WTC11 (cell line): Measurements from ENCODE around the gene CPNE4. TPM values are rescaled to one million over a fixed set of nuclear protein-coding genes. Genes with fewer than 3 reads are reported as not detected.

ENCODE experiments used
- ATAC-seq: fragments of 200-7000 bp; cut with Tn5 transposase; 2 replicates; pipeline ENCODE4 v1.10.0; 2021; ENCODE audit warnings: mild to moderate bottlenecking, moderate library complexity
- CTCF ChIA-PET: fragments of 300-600 bp; sonication (Branson Sonifier 250); formaldehyde crosslinking; loops from one replicate; lab custom pipeline; 2021; ENCODE audit warnings: antibody characterized with exemption; lab: Charles Lee
- POLR2A ChIA-PET: fragments of 350-600 bp; sonication (Branson Sonifier 250); formaldehyde crosslinking; loops from one replicate; lab custom pipeline; 2021; ENCODE audit warnings: antibody characterized with exemption; lab: Charles Lee
- DNase-seq: peaks from one replicate; pipeline ENCODE4 v3.0.0; 2021; ENCODE audit warnings: low spot score
- H3K27ac Mint-ChIP-seq: 2 replicates; pipeline ENCODE4 v1.8.0; 2021; ENCODE audit warnings: mixed read lengths
- H3K27me3 Mint-ChIP-seq: 2 replicates; pipeline ENCODE4 v1.8.0; 2021; ENCODE audit warnings: low read depth, mild to moderate bottlenecking, moderate library complexity, mixed read lengths
- H3K36me3 Mint-ChIP-seq: 2 replicates; pipeline ENCODE4 v1.8.0; 2021; ENCODE audit warnings: mixed read lengths
- H3K4me1 Mint-ChIP-seq: 2 replicates; pipeline ENCODE4 v1.8.0; 2022; ENCODE audit warnings: mixed read lengths
- H3K4me3 Mint-ChIP-seq: 2 replicates; pipeline ENCODE4 v1.8.0; 2021; ENCODE audit warnings: mild to moderate bottlenecking, moderate library complexity, mixed read lengths
- H3K9me3 Mint-ChIP-seq: 2 replicates; pipeline ENCODE4 v1.8.0; 2021; ENCODE audit warnings: mixed read lengths
- FOXJ3 ChIP-seq: sonication (generic); formaldehyde crosslinking; IDR thresholded peaks from 2 replicates; pipeline ENCODE4 v1.9.0; 2021; ENCODE audit warnings: missing genetic modification reagents, mild to moderate bottlenecking, borderline replicate concordance
- GABPB1 ChIP-seq: sonication (generic); formaldehyde crosslinking; IDR thresholded peaks from 2 replicates; pipeline ENCODE4 v1.8.1; 2023; ENCODE audit warnings: mild to moderate bottlenecking, missing genetic modification reagents
- GTF2I ChIP-seq: fragments of 250-450 bp; sonication (Bioruptor Pico); conservative IDR thresholded peaks from 2 replicates; pipeline ENCODE4 v1.4.0; 2021; ENCODE audit warnings: mild to moderate bottlenecking
- IRF2 ChIP-seq: sonication (generic); formaldehyde crosslinking; IDR thresholded peaks from 2 replicates; pipeline ENCODE4 v1.8.0; 2022; ENCODE audit warnings: low read depth, missing genetic modification reagents, borderline replicate concordance
- JUN ChIP-seq: sonication (generic); formaldehyde crosslinking; IDR thresholded peaks from 2 replicates; pipeline ENCODE4 v1.8.0; 2023; ENCODE audit warnings: mild to moderate bottlenecking, missing genetic modification reagents
- MXD4 ChIP-seq: fragments of 250-450 bp; sonication (Bioruptor Pico); IDR thresholded peaks from 2 replicates; pipeline ENCODE4 v1.8.0; 2021; ENCODE audit warnings: mild to moderate bottlenecking, moderate library complexity, borderline replicate concordance
- MYBL2 ChIP-seq: sonication (generic); formaldehyde crosslinking; IDR thresholded peaks from 2 replicates; pipeline ENCODE4 v1.8.1; 2023; ENCODE audit warnings: mild to moderate bottlenecking, moderate library complexity, missing genetic modification reagents
- NFE2L1 ChIP-seq: sonication (generic); formaldehyde crosslinking; IDR thresholded peaks from 2 replicates; pipeline ENCODE4 v1.8.1; 2023; ENCODE audit warnings: missing genetic modification reagents
- NR1H2 ChIP-seq: sonication (generic); formaldehyde crosslinking; IDR thresholded peaks from 2 replicates; pipeline ENCODE4 v1.9.0; 2021; ENCODE audit warnings: mild to moderate bottlenecking, moderate library complexity, missing genetic modification reagents
- NR3C1 ChIP-seq: sonication (generic); formaldehyde crosslinking; conservative IDR thresholded peaks from 2 replicates; pipeline ENCODE4 v1.8.1; 2023; ENCODE audit warnings: low read depth, mild to moderate bottlenecking, missing genetic modification reagents
- SP1 ChIP-seq: sonication (generic); formaldehyde crosslinking; conservative IDR thresholded peaks from 2 replicates; pipeline ENCODE4 v1.8.1; 2022; ENCODE audit warnings: missing genetic modification reagents
- TP53 ChIP-seq: sonication (generic); formaldehyde crosslinking; IDR thresholded peaks from 2 replicates; pipeline ENCODE4 v1.8.1; 2023; ENCODE audit warnings: mild to moderate bottlenecking, missing genetic modification reagents
- ZNF232 ChIP-seq: sonication (generic); formaldehyde crosslinking; IDR thresholded peaks from 2 replicates; pipeline ENCODE4 v1.8.0; 2022; ENCODE audit warnings: mild to moderate bottlenecking, missing genetic modification reagents
- ZNF423 ChIP-seq: fragments of 250-450 bp; sonication (Bioruptor Pico); IDR thresholded peaks from 2 replicates; pipeline ENCODE4 v2.1.2; 2022; ENCODE audit warnings: mild to moderate bottlenecking, moderate library complexity
- ZNF671 ChIP-seq: fragments of 250-450 bp; sonication (Bioruptor Pico); IDR thresholded peaks from 2 replicates; pipeline ENCODE4 v1.8.0; 2021; ENCODE audit warnings: mild to moderate bottlenecking
- total RNA-seq: library from RNA; stranded (reverse); gene quantifications from 3 replicates; pipeline ENCODE4 v1.2.3, GENCODE V29; 2021
- TF ChIP-seq, protein P1 (sequence below): sonication (generic); formaldehyde crosslinking; IDR thresholded peaks from 2 replicates; pipeline ENCODE4 v1.8.0; 2022; ENCODE audit warnings: mild to moderate bottlenecking, missing genetic modification reagents
- TF ChIP-seq, protein P2 (sequence below): sonication (generic); formaldehyde crosslinking; IDR thresholded peaks from 2 replicates; pipeline ENCODE4 v1.8.1; 2023; ENCODE audit warnings: mild to moderate bottlenecking, moderate library complexity, missing genetic modification reagents
- TF ChIP-seq, protein P3 (sequence below): sonication (generic); formaldehyde crosslinking; IDR thresholded peaks from 2 replicates; pipeline ENCODE4 v1.8.1; 2022; ENCODE audit warnings: mild to moderate bottlenecking, moderate library complexity, missing genetic modification reagents
- TF ChIP-seq, protein P4 (sequence below): fragments of 250-450 bp; sonication (Bioruptor Pico); IDR thresholded peaks from 2 replicates; pipeline ENCODE4 v1.8.0; 2021; ENCODE audit warnings: mild to moderate bottlenecking
- TF ChIP-seq, protein P5 (sequence below): sonication (generic); formaldehyde crosslinking; IDR thresholded peaks from 2 replicates; pipeline ENCODE4 v1.8.1; 2023; ENCODE audit warnings: mild to moderate bottlenecking, missing genetic modification reagents, borderline replicate concordance
- TF ChIP-seq, protein P6 (sequence below): sonication (generic); formaldehyde crosslinking; IDR thresholded peaks from 2 replicates; pipeline ENCODE4 v1.8.0; 2022; ENCODE audit warnings: mild to moderate bottlenecking, missing genetic modification reagents
- TF ChIP-seq, protein P7 (sequence below): sonication (generic); formaldehyde crosslinking; IDR thresholded peaks from 2 replicates; pipeline ENCODE4 v1.8.0; 2023; ENCODE audit warnings: missing genetic modification reagents

The CPNE4 gene
- total RNA-seq, 1 experiment from 2014 or later, result 2.4 TPM

DNA sequence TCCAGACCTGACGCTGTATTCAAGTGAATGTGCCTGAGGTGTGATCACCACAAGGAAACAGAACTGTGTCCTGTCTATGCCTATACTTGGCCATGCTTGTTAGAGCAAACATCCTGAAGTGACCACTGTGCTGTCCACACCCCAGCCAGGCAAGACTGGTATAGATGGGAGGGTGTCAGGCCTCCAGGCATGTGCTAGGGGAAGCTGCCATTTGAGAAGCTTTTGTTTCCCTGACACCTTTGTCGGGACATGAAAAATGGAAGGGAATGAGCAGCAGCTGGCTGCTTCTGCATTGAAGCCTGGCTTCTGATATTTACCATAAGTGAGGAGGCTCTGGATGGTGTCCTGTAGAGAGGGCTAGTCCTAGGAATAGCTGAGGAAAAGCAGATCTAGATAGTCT lies 106.2 kb downstream of the CPNE4 start:
- Mint-ChIP-seq H3K36me3 (no peaks in the 10 kb centered on the region), H3K27me3 (no peaks in the 10 kb centered on the region), H3K27ac (0 out of 2 replicates have a peak overlapping the region, but pooled peaks have one; percentile 12), H3K4me1 (peaks cover 24% of the 10 kb centered on the region), H3K4me3 (no peak overlapping the region), H3K9me3 (no peaks in the 10 kb centered on the region)
- CTCF ChIA-PET, result no interaction called here
- POLR2A ChIA-PET, result no interaction called here
- no peak for DNase-seq
- TF ChIP-seq, protein P1, sequence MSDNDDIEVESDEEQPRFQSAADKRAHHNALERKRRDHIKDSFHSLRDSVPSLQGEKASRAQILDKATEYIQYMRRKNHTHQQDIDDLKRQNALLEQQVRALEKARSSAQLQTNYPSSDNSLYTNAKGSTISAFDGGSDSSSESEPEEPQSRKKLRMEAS (CRISPR knock-in tag), result 0 out of 2 replicates have a peak, but pooled peaks have one; percentile 36
- no peak for TF ChIP-seq NFE2L1 (CRISPR knock-in tag)
- no peak for TF ChIP-seq FOXJ3 (CRISPR knock-in tag)
- no peak for TF ChIP-seq MYBL2 (CRISPR knock-in tag)
- ATAC-seq, result peak; percentile 47

DNA sequence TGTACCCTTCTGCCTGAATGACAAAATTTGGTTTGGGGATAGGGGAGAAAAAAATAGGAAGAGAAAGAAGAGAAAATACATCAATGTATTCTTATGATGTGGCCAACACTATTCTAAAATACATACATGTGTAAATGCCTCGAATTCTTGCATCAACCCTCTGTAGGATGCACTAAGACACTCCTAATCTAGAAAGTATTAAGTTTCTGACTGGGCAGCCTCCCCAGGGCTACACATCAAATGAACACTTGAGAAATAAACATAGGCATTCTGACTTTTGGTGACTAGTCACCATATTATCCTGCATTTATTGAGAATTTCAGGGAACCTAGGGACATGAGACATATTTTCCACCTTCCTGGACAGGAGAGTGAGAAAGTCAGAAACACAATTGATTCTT lies 109.2 kb downstream of the CPNE4 start:
- Mint-ChIP-seq H3K27me3 (no peaks in the 10 kb centered on the region), H3K4me1 (peaks cover 24% of the 10 kb centered on the region), H3K4me3 (no peak overlapping the region), H3K9me3 (peaks cover 3% of the 10 kb centered on the region; the same call in 1 of the 2 replicates), H3K36me3 (no peaks in the 10 kb centered on the region), H3K27ac (no peak overlapping the region)
- DNase-seq (no peak), ATAC-seq (no peak)
- TF ChIP-seq MXD4, result no peak
- CTCF ChIA-PET, result no interaction called here
- POLR2A ChIA-PET, result no interaction called here

DNA sequence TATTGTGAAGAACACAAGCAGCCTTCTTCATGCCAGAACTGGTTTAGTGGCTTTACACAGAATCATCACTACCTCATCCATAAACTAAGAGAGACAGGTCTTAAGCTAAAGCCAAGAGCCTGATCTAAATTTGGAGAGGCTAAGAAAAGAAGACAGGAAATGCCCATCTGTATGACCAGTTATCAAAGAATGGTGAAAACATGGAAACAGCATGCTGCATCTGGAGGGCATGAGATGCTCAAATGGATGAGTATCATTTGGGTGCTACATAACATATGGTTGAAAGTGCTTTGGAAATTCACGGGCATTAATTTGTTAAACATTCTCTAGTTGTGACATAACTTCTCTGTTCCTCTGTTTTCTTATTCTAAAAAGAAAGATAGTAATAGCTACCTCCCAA lies 112.5 kb downstream of the CPNE4 start:
- H3K4me1 Mint-ChIP-seq, result peaks cover 33% of the 10 kb centered on the region
- ChIA-PET CTCF (no interaction called here), POLR2A (no interaction called here)
- no peak overlapping the region for H3K27ac Mint-ChIP-seq
- H3K27me3 Mint-ChIP-seq, result no peaks in the 10 kb centered on the region
- DNase-seq, result no peak
- H3K4me3 Mint-ChIP-seq, result no peak overlapping the region
- TF ChIP-seq, protein P2, sequence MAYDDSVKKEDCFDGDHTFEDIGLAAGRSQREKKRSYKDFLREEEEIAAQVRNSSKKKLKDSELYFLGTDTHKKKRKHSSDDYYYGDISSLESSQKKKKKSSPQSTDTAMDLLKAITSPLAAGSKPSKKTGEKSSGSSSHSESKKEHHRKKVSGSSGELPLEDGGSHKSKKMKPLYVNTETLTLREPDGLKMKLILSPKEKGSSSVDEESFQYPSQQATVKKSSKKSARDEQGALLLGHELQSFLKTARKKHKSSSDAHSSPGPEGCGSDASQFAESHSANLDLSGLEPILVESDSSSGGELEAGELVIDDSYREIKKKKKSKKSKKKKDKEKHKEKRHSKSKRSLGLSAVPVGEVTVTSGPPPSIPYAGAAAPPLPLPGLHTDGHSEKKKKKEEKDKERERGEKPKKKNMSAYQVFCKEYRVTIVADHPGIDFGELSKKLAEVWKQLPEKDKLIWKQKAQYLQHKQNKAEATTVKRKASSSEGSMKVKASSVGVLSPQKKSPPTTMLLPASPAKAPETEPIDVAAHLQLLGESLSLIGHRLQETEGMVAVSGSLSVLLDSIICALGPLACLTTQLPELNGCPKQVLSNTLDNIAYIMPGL, result no peak
- TF ChIP-seq IRF2 (CRISPR knock-in tag), result no peak
- TF ChIP-seq GABPB1 (CRISPR knock-in tag), result no peak
- TF ChIP-seq, protein P1 (CRISPR knock-in tag), result no peak
- no peak for TF ChIP-seq TP53 (CRISPR knock-in tag)
- TF ChIP-seq, protein P3, sequence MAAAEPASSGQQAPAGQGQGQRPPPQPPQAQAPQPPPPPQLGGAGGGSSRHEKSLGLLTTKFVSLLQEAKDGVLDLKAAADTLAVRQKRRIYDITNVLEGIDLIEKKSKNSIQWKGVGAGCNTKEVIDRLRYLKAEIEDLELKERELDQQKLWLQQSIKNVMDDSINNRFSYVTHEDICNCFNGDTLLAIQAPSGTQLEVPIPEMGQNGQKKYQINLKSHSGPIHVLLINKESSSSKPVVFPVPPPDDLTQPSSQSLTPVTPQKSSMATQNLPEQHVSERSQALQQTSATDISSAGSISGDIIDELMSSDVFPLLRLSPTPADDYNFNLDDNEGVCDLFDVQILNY, result no peak
- TF ChIP-seq JUN, result no peak
- TF ChIP-seq FOXJ3 (CRISPR knock-in tag), result no peak
- TF ChIP-seq, protein P4, sequence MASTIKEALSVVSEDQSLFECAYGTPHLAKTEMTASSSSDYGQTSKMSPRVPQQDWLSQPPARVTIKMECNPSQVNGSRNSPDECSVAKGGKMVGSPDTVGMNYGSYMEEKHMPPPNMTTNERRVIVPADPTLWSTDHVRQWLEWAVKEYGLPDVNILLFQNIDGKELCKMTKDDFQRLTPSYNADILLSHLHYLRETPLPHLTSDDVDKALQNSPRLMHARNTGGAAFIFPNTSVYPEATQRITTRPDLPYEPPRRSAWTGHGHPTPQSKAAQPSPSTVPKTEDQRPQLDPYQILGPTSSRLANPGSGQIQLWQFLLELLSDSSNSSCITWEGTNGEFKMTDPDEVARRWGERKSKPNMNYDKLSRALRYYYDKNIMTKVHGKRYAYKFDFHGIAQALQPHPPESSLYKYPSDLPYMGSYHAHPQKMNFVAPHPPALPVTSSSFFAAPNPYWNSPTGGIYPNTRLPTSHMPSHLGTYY, result no peak
- TF ChIP-seq, protein P5, sequence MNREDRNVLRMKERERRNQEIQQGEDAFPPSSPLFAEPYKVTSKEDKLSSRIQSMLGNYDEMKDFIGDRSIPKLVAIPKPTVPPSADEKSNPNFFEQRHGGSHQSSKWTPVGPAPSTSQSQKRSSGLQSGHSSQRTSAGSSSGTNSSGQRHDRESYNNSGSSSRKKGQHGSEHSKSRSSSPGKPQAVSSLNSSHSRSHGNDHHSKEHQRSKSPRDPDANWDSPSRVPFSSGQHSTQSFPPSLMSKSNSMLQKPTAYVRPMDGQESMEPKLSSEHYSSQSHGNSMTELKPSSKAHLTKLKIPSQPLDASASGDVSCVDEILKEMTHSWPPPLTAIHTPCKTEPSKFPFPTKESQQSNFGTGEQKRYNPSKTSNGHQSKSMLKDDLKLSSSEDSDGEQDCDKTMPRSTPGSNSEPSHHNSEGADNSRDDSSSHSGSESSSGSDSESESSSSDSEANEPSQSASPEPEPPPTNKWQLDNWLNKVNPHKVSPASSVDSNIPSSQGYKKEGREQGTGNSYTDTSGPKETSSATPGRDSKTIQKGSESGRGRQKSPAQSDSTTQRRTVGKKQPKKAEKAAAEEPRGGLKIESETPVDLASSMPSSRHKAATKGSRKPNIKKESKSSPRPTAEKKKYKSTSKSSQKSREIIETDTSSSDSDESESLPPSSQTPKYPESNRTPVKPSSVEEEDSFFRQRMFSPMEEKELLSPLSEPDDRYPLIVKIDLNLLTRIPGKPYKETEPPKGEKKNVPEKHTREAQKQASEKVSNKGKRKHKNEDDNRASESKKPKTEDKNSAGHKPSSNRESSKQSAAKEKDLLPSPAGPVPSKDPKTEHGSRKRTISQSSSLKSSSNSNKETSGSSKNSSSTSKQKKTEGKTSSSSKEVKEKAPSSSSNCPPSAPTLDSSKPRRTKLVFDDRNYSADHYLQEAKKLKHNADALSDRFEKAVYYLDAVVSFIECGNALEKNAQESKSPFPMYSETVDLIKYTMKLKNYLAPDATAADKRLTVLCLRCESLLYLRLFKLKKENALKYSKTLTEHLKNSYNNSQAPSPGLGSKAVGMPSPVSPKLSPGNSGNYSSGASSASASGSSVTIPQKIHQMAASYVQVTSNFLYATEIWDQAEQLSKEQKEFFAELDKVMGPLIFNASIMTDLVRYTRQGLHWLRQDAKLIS (CRISPR knock-in tag), result no peak
- TF ChIP-seq ZNF423 (CRISPR knock-in tag), result no peak
- no peak for TF ChIP-seq ZNF232 (CRISPR knock-in tag)
- TF ChIP-seq ZNF671, result no peak
- TF ChIP-seq GTF2I (CRISPR knock-in tag), result no peak
- TF ChIP-seq, protein P6, sequence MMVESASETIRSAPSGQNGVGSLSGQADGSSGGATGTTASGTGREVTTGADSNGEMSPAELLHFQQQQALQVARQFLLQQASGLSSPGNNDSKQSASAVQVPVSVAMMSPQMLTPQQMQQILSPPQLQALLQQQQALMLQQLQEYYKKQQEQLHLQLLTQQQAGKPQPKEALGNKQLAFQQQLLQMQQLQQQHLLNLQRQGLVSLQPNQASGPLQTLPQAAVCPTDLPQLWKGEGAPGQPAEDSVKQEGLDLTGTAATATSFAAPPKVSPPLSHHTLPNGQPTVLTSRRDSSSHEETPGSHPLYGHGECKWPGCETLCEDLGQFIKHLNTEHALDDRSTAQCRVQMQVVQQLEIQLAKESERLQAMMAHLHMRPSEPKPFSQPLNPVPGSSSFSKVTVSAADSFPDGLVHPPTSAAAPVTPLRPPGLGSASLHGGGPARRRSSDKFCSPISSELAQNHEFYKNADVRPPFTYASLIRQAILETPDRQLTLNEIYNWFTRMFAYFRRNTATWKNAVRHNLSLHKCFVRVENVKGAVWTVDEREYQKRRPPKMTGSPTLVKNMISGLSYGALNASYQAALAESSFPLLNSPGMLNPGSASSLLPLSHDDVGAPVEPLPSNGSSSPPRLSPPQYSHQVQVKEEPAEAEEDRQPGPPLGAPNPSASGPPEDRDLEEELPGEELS, result no peak
- TF ChIP-seq SP1 (CRISPR knock-in tag), result no peak
- TF ChIP-seq, protein P7, sequence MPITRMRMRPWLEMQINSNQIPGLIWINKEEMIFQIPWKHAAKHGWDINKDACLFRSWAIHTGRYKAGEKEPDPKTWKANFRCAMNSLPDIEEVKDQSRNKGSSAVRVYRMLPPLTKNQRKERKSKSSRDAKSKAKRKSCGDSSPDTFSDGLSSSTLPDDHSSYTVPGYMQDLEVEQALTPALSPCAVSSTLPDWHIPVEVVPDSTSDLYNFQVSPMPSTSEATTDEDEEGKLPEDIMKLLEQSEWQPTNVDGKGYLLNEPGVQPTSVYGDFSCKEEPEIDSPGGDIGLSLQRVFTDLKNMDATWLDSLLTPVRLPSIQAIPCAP (CRISPR knock-in tag), result no peak
- TF ChIP-seq NR3C1 (CRISPR knock-in tag), result no peak
- TF ChIP-seq NR1H2, result no peak
- H3K36me3 Mint-ChIP-seq, result no peaks in the 10 kb centered on the region
- ATAC-seq, result no peak
- peaks cover 3% of the 10 kb centered on the region; the same call in 1 of the 2 replicates for H3K9me3 Mint-ChIP-seq
